HepG2 (cell line): Measurements from ENCODE around the gene ZNF184. TPM values are rescaled to one million over a fixed set of nuclear protein-coding genes. Genes with fewer than 3 reads are reported as not detected.

Source experiments
- ATAC-seq: fragments of 200-7000 bp; cut with Tn5 transposase; 3 replicates; pipeline ENCODE4 v1.9.1; 2020; ENCODE audit warnings: mild to moderate bottlenecking, moderate library complexity
- BruUV-seq: library from RNA; stranded (reverse); fragments of 400-500 nt; replicated peaks from 2 replicates; lab custom pipeline; 2021; lab: Mats Ljungman, UMichigan
- CTCF ChIA-PET: fragments of 300-600 bp; formaldehyde crosslinking; extraction: SDS; loops from one replicate; lab custom pipeline; 2021; ENCODE audit warnings: low total read pairs, inconsistent platforms, low intra/inter-chr PET ratio; lab: Yijun Ruan, JAX
- POLR2A ChIA-PET: fragments of 350-600 bp; sonication (Branson Sonifier 250); formaldehyde crosslinking; loops from one replicate; lab custom pipeline; 2020; ENCODE audit warnings: antibody characterized with exemption, inconsistent platforms; lab: Yijun Ruan, JAX
- DNase-seq: peaks from one replicate; pipeline ENCODE4 v3.0.0-alpha.2; 2015; ENCODE audit warnings: low spot score
- FAIRE-seq: peaks from 3 replicates; lab custom pipeline; 2011; peaks lifted over from hg19 to GRCh38; lab: Jason Lieb, UNC
- H2AFZ ChIP-seq: one replicate; pipeline ENCODE4 v1.6.1; 2011; ENCODE audit warnings: low read length, inconsistent platforms
- H3K27ac ChIP-seq: fragments of 300-600 bp; 3 replicates; pipeline ENCODE4 v1.8.0; 2011; ENCODE audit warnings: mixed run types, mild to moderate bottlenecking, mixed read lengths, low read length, inconsistent platforms; ENCODE audit not compliant: insufficient read depth; ENCODE audit errors: extremely low read length
- H3K27me3 ChIP-seq, 2 experiments: fragments of 200-600 bp in 1 of 2; 2 replicates in 1 of 2; 3 replicates in 1 of 2; pipeline versions ENCODE4 v1.6.0 to v1.8.0; 2011; ENCODE audit warnings: low read length in 2 of 2, mild to moderate bottlenecking in 2 of 2, moderate library complexity in 2 of 2, inconsistent platforms in 1 of 2; ENCODE audit not compliant: insufficient read depth in 2 of 2, control insufficient read depth in 1 of 2
- H3K36me3 ChIP-seq, 2 experiments: fragments of 200-600 bp in 1 of 2; replicated peaks in 1 of 2; 2 replicates in 1 of 2; 3 replicates in 1 of 2; pipeline versions ENCODE4 v1.5.1 to v1.8.0; 2011; ENCODE audit warnings: low read length in 2 of 2, inconsistent platforms in 1 of 2; ENCODE audit not compliant: insufficient read depth in 2 of 2, control insufficient read depth in 1 of 2
- H3K4me1 ChIP-seq: 2 replicates; pipeline ENCODE4 v1.5.1; 2012; ENCODE audit warnings: low read length, inconsistent platforms; ENCODE audit not compliant: insufficient read depth
- H3K4me2 ChIP-seq: 2 replicates; pipeline ENCODE4 v1.6.0; 2011; ENCODE audit warnings: low read depth, low read length, inconsistent platforms
- H3K4me3 ChIP-seq, 3 experiments: fragments of 200-600 bp in 1 of 3; sonication (generic), shearing (Covaris generic) in 1 of 3; replicated peaks in 1 of 3; 2 replicates each; pipeline ENCODE4 v1.5.1; 2011 to 2016; ENCODE audit warnings: low read length in 3 of 3, inconsistent platforms in 2 of 3, low read depth in 2 of 3, mild to moderate bottlenecking in 2 of 3, control low read depth in 1 of 3, mixed read lengths in 1 of 3; ENCODE audit not compliant: insufficient read depth in 1 of 3
- H3K79me2 ChIP-seq: one replicate; pipeline ENCODE4 v1.6.1; 2011; ENCODE audit warnings: low read length, inconsistent platforms; ENCODE audit not compliant: insufficient read depth
- H3K9ac ChIP-seq: 2 replicates; pipeline ENCODE4 v1.6.0; 2011; ENCODE audit warnings: mild to moderate bottlenecking, low read depth, low read length, inconsistent platforms; ENCODE audit not compliant: insufficient read depth
- H3K9me3 ChIP-seq: 2 replicates; pipeline ENCODE4 v1.5.1; 2012; ENCODE audit warnings: mild to moderate bottlenecking, low read length
- H4K20me1 ChIP-seq: 2 replicates; pipeline ENCODE4 v1.6.0; 2011; ENCODE audit warnings: inconsistent platforms, mild to moderate bottlenecking, low read length, moderate library complexity; ENCODE audit not compliant: insufficient read depth
- GABPA ChIP-seq, 2 experiments: IDR thresholded peaks; 2 replicates each; pipeline ENCODE4 v1.6.1; 2011 to 2016; ENCODE audit warnings: low read depth in 2 of 2, low read length in 1 of 2, missing biosample characterization in 1 of 2, missing genetic modification characterization in 1 of 2
- HOMEZ ChIP-seq: IDR thresholded peaks from 2 replicates; pipeline ENCODE4 v1.6.1; 2016; ENCODE audit warnings: low read depth
- PPARG ChIP-seq: conservative IDR thresholded peaks from 2 replicates; pipeline ENCODE4 v1.6.1; 2016; ENCODE audit warnings: missing biosample characterization, missing genetic modification reagents
- WIZ ChIP-seq: sonication (generic); formaldehyde crosslinking; IDR thresholded peaks from 2 replicates; pipeline ENCODE4 v1.5.1; 2020; ENCODE audit warnings: mild to moderate bottlenecking, missing genetic modification reagents
- YEATS2 ChIP-seq: sonication (generic); formaldehyde crosslinking; IDR thresholded peaks from 2 replicates; pipeline ENCODE4 v1.4.0; 2020; ENCODE audit warnings: missing genetic modification reagents, borderline replicate concordance
- ZNF350 ChIP-seq: sonication (generic); formaldehyde crosslinking; IDR thresholded peaks from 2 replicates; pipeline ENCODE4 v1.4.0; 2020; ENCODE audit warnings: mild to moderate bottlenecking, low read depth, missing genetic modification reagents, borderline replicate concordance
- ZNF558 ChIP-seq: sonication (generic); formaldehyde crosslinking; IDR thresholded peaks from 2 replicates; pipeline ENCODE4 v1.9.0; 2022; ENCODE audit warnings: mild to moderate bottlenecking, missing genetic modification reagents, borderline replicate concordance
- ZNF800 ChIP-seq: sonication (generic); formaldehyde crosslinking; IDR thresholded peaks from 2 replicates; pipeline ENCODE4 v1.4.0; 2020; ENCODE audit warnings: missing genetic modification reagents
- WGBS: methylation state at CpG from one replicate; pipeline ENCODE4 v1.1.6; 2017; ENCODE audit warnings: low lambda C conversion rate; 5-methylcytosine and 5-hydroxymethylcytosine counted together
- in situ Hi-C: cut with HindIII; loops from 2 replicates; pipeline ENCODE4 v1.10.0; 2017; ENCODE audit warnings: low pct_unique_long_range_greater_than_20kb; ENCODE audit not compliant: extremely low pct_ligation_motif_present
- intact Hi-C: fragments of 100-400 bp; cut with micrococcal nuclease; formaldehyde crosslinking; loops from one replicate; pipeline ENCODE4 v1.10.0; 2022; ENCODE audit not compliant: unreplicated experiment
- polyA plus RNA-seq, 8 experiments: library from polyadenylated mRNA; depleted of rRNA in 3 of 8; stranded (reverse) in 7 of 8; unstranded in 1 of 8; fragments of >200 nt; fragmentation: Illumina TruSeq in 4 of 8; extraction: Trizol in 4 of 8; gene quantifications; 2 replicates each; pipeline versions ENCODE4 v1.2.1 to v1.2.3, GENCODE V29; 2011 to 2016; ENCODE audit warnings: low read depth in 4 of 8, missing spikeins in 1 of 8, mixed read lengths in 1 of 8; ENCODE audit not compliant: insufficient read depth in 1 of 8
- total RNA-seq, 5 experiments: library from RNA; depleted of rRNA; stranded (reverse); fragments of >200 nt; fragmentation: Illumina TruSeq; extraction: Trizol; gene quantifications; 2 replicates each; pipeline ENCODE4 v1.2.3, GENCODE V29; 2016; ENCODE audit warnings: low read depth in 1 of 5
- TF ChIP-seq, protein P1 (sequence below): sonication (generic); formaldehyde crosslinking; IDR thresholded peaks from 2 replicates; pipeline ENCODE4 v1.4.0; 2020; ENCODE audit warnings: mild to moderate bottlenecking, missing genetic modification reagents
- TF ChIP-seq, protein P2 (sequence below): sonication (generic); formaldehyde crosslinking; IDR thresholded peaks from 2 replicates; pipeline ENCODE4; 2020; ENCODE audit warnings: missing genetic modification reagents, mild to moderate bottlenecking, borderline replicate concordance

Gene ZNF184
- total and polyA plus RNA-seq, 2 of the 13 experiments (the other 11 are each of a cell fraction or from before 2014, with no cell fraction given), result 2.1 to 10.1 TPM

- Histone ChIP-seq H3K9me3 (no peaks in the 10 kb centered on the region), H4K20me1 (no peaks in the 10 kb centered on the region), H2AFZ (peak overlapping the region; percentile 95), H3K27me3 (peaks cover 2 to 24% of the 10 kb centered on the region in 2 experiments; a peak in 1 of 5 replicates), H3K9ac (peak overlapping the region; percentile 62), H3K4me1 (peaks cover 19% of the 10 kb centered on the region), H3K4me3 (peak overlapping the region; percentile 72 to 86 (median 85)), H3K4me2 (peak overlapping the region; percentile 94), H3K27ac (no peak overlapping the region), H3K79me2 (no peaks in the 10 kb centered on the region), H3K36me3 (no peaks in the 10 kb centered on the region)
- DNase-seq (no peak), ATAC-seq (peak; percentile 92), FAIRE-seq (peak; percentile 30)
- intact Hi-C loops, result loop anchor here (1.0 to 5.0 kb wide), 6 partner anchors 10 to 377 kb away; no protein-coding TSS in a partner anchor
- CTCF ChIA-PET, result interaction anchor here (0.8 to 2.9 kb wide), 3 partner anchors 92 to 234 kb away, joined by 3 to 21 read pairs (median 6); partner anchors contain the start of gene POM121L2
- BruUV-seq, result no TSS peak
- WGBS, result under 1% methylated on average over 12 of the region's 12 CpGs
- in situ Hi-C loops, result loop anchor here (5.0 to 25.0 kb wide), 4 partner anchors 94 to 1206 kb away; a partner anchor contains a TSS
- POLR2A ChIA-PET, result interaction anchor here (0.8 to 1.5 kb wide), 7 partner anchors 13 to 375 kb away, joined by 3 to 4 read pairs (median 3); partner anchors contain the start of gene ZNF184
- TF ChIP-seq, protein P1, sequence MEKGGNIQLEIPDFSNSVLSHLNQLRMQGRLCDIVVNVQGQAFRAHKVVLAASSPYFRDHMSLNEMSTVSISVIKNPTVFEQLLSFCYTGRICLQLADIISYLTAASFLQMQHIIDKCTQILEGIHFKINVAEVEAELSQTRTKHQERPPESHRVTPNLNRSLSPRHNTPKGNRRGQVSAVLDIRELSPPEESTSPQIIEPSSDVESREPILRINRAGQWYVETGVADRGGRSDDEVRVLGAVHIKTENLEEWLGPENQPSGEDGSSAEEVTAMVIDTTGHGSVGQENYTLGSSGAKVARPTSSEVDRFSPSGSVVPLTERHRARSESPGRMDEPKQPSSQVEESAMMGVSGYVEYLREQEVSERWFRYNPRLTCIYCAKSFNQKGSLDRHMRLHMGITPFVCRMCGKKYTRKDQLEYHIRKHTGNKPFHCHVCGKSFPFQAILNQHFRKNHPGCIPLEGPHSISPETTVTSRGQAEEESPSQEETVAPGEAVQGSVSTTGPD (CRISPR knock-in tag), result 0 out of 2 replicates have a peak, but pooled peaks have one; percentile 40
- no peak for TF ChIP-seq ZNF558 (CRISPR knock-in tag)
- TF ChIP-seq PPARG, result 0 out of 2 replicates have a peak, but pooled peaks have one; percentile 4
- no peak for TF ChIP-seq GABPA (IDR thresholded peaks at IDR 0.05; ENCODE audit: low read depth, low read length)
- no peak for TF ChIP-seq GABPA (CRISPR knock-in tag; IDR thresholded peaks at IDR 0.05; ENCODE audit: low read depth)
- peak; percentile 22; the same call in 1 of the 2 replicates for TF ChIP-seq ZNF800 (CRISPR knock-in tag)
- 0 out of 2 replicates have a peak, but pooled peaks have one; percentile 10 for TF ChIP-seq ZNF350 (CRISPR knock-in tag)
- TF ChIP-seq WIZ (CRISPR knock-in tag), result 0 out of 2 replicates have a peak, but pooled peaks have one; percentile 41
- TF ChIP-seq YEATS2 (CRISPR knock-in tag), result 0 out of 2 replicates have a peak, but pooled peaks have one; percentile 3
- TF ChIP-seq HOMEZ (CRISPR knock-in tag), result no peak
- TF ChIP-seq, protein P2, sequence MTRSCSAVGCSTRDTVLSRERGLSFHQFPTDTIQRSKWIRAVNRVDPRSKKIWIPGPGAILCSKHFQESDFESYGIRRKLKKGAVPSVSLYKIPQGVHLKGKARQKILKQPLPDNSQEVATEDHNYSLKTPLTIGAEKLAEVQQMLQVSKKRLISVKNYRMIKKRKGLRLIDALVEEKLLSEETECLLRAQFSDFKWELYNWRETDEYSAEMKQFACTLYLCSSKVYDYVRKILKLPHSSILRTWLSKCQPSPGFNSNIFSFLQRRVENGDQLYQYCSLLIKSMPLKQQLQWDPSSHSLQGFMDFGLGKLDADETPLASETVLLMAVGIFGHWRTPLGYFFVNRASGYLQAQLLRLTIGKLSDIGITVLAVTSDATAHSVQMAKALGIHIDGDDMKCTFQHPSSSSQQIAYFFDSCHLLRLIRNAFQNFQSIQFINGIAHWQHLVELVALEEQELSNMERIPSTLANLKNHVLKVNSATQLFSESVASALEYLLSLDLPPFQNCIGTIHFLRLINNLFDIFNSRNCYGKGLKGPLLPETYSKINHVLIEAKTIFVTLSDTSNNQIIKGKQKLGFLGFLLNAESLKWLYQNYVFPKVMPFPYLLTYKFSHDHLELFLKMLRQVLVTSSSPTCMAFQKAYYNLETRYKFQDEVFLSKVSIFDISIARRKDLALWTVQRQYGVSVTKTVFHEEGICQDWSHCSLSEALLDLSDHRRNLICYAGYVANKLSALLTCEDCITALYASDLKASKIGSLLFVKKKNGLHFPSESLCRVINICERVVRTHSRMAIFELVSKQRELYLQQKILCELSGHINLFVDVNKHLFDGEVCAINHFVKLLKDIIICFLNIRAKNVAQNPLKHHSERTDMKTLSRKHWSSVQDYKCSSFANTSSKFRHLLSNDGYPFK (CRISPR knock-in tag), result peak; percentile 98
These were observed 45.3 kb upstream of the ZNF184 start for GRCh38 chr6:27517928-27518787.
